Astrocyte (in vitro differentiated cells and primary cell): ENCODE measurements around the gene PATL1.

Source experiments
- CTCF ChIP-seq: IDR thresholded peaks from 2 replicates; pipeline ENCODE4 v1.5.1; 2011; ENCODE audit warnings: low read depth, mild to moderate bottlenecking, inconsistent platforms, low read length, moderate library complexity; ENCODE audit not compliant: insufficient read depth
- EZH2 ChIP-seq: IDR thresholded peaks from 2 replicates; pipeline ENCODE4 v1.6.1; 2012; ENCODE audit warnings: mild to moderate bottlenecking, low read length, inconsistent platforms; ENCODE audit not compliant: insufficient read depth

DNA sequence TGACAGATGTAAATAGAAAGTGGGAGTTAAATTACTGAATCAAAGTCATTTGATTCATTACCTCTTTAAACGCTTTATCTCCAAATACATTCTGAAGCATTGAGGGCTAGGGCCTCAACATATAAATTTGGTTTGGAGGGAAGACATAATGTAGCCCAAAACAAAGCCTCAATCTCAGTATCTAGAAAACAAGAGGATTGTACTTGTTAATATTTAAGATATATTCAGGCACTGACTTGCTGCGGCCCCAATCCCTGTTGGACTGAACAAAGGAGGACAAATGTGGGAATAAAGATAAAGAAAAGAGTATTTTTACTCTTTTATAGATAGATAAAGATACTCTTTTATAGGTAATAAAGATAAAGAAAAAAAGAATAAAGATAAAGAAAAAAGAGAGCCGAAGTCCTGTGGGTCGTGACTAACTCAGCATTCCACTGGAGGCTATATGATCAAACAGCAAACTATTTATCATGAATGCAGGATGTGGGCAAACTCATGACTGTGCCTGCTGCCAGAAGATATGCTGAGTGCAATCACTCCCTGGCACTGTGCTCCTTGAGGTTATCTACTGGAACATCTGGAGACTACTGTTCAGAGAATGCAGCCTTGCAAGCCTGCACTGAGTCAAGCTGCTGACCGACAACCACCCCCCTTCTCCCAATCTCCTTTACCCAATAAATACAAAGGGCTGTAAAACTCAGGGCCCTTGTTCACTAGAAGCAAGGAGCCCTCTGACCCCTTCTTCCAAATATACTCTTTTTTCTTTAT, 37.9 kb upstream of the PATL1 start:
- no peak for TF ChIP-seq CTCF
- no peak for TF ChIP-seq EZH2
